ENCODE results near the gene TRAF3IP1. TPM values are rescaled to one million over a fixed set of nuclear protein-coding genes. Genes with fewer than 3 reads are reported as not detected.

Gene TRAF3IP1
- total RNA-seq, 1 donor from 2014 or later, result 9.4 TPM

DNA sequence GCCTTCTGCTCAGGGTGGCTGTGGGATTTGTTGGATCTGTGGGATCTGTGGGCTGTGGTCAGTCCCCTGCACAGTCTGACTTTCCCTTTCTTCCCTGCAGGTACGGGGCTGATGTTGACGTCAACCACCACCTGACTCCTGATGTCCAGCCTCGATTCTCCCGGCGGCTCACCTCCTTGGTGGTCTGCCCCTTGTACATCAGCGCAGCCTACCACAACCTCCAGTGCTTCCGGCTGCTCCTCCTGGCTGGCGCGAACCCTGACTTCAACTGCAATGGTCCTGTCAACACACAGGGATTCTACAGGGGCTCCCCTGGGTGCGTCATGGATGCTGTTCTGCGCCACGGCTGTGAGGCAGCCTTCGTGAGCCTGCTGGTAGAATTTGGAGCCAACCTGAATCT is 123.9 kb downstream of the TRAF3IP1 start:
- Histone ChIP-seq H3K4me3 (ENCODE audit: low read depth, low read length) (no peak overlapping the region), H3K36me3 (ENCODE audit: control insufficient read depth, insufficient read depth, low read length) (peaks cover 5% of the 10 kb centered on the region), H3K27me3 (ENCODE audit: control insufficient read depth, insufficient read depth, low read length) (no peaks in the 10 kb centered on the region)
- DNase-seq (ENCODE audit: low read depth), result no peak
- TF ChIP-seq, protein P1, sequence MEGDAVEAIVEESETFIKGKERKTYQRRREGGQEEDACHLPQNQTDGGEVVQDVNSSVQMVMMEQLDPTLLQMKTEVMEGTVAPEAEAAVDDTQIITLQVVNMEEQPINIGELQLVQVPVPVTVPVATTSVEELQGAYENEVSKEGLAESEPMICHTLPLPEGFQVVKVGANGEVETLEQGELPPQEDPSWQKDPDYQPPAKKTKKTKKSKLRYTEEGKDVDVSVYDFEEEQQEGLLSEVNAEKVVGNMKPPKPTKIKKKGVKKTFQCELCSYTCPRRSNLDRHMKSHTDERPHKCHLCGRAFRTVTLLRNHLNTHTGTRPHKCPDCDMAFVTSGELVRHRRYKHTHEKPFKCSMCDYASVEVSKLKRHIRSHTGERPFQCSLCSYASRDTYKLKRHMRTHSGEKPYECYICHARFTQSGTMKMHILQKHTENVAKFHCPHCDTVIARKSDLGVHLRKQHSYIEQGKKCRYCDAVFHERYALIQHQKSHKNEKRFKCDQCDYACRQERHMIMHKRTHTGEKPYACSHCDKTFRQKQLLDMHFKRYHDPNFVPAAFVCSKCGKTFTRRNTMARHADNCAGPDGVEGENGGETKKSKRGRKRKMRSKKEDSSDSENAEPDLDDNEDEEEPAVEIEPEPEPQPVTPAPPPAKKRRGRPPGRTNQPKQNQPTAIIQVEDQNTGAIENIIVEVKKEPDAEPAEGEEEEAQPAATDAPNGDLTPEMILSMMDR (IDR thresholded peaks at IDR 0.05; ENCODE audit: insufficient read depth, low read length, poor library complexity, severe bottlenecking), result no peak

DNA sequence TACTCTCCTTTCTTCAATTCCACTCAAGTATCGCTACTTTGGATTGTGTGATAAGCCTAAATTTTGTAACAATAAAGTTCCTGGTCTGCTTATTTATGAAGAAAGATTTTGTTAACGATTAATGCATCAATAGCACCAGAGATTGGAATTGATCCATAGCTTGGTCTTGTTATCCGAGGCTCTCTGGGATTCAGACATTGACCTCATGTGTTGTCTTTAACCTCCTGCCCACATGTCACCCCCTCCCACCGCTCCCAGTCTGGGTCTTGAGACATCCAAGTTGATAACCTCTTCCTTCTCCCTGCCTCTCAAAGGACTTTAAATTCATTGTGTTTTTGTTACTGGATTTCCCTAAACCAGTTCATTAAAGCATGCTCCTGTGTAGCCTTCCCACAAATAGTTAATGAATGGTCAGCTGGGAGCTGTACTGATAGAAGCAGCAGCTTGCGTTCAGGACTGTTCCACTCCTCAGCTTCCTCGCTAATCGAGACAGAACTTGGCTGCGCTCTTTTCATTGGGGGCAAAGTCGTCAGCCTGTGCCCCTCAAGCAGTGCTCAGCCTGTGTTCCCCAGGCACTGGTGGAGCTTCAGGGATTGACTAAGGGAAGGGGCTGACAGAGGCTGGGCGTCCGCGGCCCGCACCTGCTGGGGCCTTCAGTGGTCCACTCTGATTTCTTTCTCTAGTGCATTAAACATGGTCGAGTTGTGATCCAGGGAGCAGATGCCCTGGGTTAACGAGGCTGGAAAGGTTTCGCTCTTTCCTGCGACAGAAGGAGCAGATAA is 125.3 kb downstream of the TRAF3IP1 start:
- no peaks in the 10 kb centered on the region for H3K27me3 ChIP-seq (ENCODE audit: control insufficient read depth, insufficient read depth, low read length)
- peaks cover 5% of the 10 kb centered on the region for H3K36me3 ChIP-seq (ENCODE audit: control insufficient read depth, insufficient read depth, low read length)
- DNase-seq (ENCODE audit: low read depth), result no peak
- TF ChIP-seq, protein P1 (IDR thresholded peaks at IDR 0.05; ENCODE audit: insufficient read depth, low read length, poor library complexity, severe bottlenecking), result no peak
- no peak overlapping the region for H3K4me3 ChIP-seq (ENCODE audit: low read depth, low read length)

DNA sequence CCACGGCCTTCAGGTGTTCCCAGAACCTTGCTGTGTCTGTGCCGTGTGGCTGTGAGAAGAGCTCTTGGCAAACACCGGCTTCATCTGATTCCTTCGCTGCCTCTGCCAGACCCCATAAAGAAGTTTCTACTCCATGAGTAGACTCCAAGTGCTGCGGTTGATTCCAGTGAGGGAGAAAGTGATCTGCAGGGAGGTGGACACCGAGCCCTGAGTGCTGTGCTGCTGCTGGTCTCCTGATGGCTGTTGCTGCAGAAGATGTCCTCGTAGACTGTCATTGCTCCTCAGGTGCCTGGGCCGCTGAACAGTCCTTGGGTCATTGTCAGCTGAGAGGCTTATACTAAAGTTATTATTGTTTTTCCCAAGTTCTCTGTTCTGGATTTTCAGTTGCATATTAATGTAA is 126.1 kb downstream of the TRAF3IP1 start:
- TF ChIP-seq, protein P1 (IDR thresholded peaks at IDR 0.05; ENCODE audit: insufficient read depth, low read length, poor library complexity, severe bottlenecking), result no peak
- Histone ChIP-seq H3K27me3 (ENCODE audit: control insufficient read depth, insufficient read depth, low read length) (no peaks in the 10 kb centered on the region), H3K36me3 (ENCODE audit: control insufficient read depth, insufficient read depth, low read length) (peaks cover 5% of the 10 kb centered on the region), H3K4me3 (ENCODE audit: low read depth, low read length) (no peak overlapping the region)
- no peak for DNase-seq (ENCODE audit: low read depth)

DNA sequence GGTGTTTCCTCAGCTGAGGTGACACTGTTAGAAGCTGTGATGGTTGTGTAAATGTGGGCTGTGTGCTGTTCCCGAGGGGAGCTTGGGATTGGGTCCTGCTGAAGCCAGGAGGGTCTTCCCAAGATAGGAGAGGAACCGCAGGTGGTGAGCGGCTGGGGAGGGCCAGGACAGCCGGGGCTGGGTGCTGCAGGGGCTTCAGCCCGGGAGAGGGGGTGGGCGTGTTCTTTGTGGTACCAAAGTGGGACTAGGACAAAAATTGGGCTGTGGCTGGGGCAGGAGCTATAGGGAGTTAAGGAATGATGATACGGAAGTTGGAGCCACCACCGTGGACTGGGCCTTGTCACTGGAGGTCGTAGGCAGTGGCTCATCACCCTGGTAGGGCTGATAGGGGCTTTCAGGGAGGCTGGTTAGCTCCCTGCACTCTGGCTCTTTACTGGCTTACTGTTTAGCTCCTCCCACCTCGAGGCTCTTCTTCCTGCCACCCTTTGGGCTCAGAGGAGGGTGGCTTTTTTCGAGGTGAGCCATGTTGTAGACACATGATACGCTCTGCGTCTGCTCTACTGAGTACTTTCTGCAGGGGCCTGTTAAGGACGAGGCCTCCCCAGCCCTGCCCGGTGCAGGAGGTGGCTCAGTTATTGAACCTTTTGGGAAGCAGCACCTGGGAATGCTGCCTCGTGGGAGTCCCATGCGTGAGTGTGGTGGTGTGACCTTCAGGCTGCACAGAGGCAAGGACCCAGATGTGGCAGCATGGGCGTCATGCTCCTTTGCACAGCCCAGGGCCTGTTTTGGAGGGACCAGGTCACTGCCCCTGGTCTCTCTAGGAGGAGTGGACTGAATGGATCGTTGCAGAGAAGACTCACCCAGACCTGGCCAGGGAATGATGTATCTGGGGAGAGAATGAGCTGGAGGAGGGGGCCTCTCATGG is 128.0 kb downstream of the TRAF3IP1 start:
- Histone ChIP-seq H3K27me3 (ENCODE audit: control insufficient read depth, insufficient read depth, low read length) (no peaks in the 10 kb centered on the region), H3K36me3 (ENCODE audit: control insufficient read depth, insufficient read depth, low read length) (peaks cover 7% of the 10 kb centered on the region), H3K4me3 (ENCODE audit: low read depth, low read length) (no peak overlapping the region)
- DNase-seq (ENCODE audit: low read depth), result no peak
- TF ChIP-seq, protein P1 (IDR thresholded peaks at IDR 0.05; ENCODE audit: insufficient read depth, low read length, poor library complexity, severe bottlenecking), result no peak

DNA sequence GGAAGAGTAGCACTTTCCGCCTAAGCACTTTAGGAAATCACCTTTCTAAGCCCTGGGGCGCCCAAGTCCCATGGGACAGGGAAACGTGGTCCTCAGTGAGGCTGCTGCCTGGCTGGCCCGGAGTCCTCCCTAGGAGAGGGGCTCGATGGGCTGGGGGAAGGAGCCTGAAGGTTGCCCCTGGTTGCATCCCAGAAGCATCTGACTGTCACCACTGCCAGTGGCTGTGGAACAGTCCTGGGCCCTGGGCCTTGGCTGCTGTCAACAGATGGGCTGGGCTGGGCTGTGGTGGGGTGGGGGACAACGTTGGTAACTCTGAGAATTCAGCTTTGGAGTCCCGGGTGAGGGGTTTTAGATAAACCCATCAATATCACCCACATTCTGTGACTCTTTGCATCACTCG is 128.9 kb downstream of the TRAF3IP1 start:
- Histone ChIP-seq H3K36me3 (ENCODE audit: control insufficient read depth, insufficient read depth, low read length) (peaks cover 4% of the 10 kb centered on the region), H3K27me3 (ENCODE audit: control insufficient read depth, insufficient read depth, low read length) (no peaks in the 10 kb centered on the region), H3K4me3 (ENCODE audit: low read depth, low read length) (no peak overlapping the region)
- TF ChIP-seq, protein P1 (IDR thresholded peaks at IDR 0.05; ENCODE audit: insufficient read depth, low read length, poor library complexity, severe bottlenecking), result no peak
- no peak for DNase-seq (ENCODE audit: low read depth)

Measured in kidney epithelial cell (primary cell).